Measurements from ENCODE around the gene CAP2.

The CAP2 gene

DNA sequence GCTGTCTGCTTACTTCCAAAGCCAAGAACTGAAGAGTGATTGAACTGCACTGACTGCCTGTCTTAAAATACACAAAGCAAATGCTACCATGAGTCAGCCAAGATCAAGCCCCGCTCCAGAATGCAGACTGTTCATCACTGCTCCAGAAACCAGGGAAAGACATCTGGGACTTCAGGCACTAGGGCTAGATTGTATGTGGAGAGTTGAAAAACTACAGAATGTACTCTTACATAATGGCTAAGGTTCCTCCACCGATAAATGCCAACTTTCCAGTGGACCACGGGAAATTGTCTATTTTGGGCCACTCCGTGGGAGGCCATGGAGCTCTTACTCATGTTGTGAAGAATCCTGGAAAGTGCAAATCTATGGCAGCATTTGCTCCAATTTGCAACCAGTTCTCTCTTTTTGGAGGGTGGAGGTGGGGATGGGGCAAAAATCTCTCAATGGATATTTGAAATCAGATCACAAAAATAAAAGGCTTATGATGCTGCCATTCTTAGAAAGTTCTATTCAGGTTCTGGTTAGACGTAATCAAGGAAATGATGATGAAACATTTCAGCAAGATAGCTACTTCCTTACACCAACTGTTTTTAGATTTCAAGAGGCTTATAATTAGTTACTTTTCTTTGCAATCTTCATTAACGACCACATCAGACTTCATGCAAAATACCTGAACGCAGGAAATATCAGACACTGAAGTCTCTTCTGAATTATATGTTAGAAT, 11.8 kb upstream of the CAP2 start:
- H3K9ac ChIP-seq (ENCODE audit: low read length), result no peak overlapping the region
- no CpG with 5 or more reads among the region's 7 CpGs for WGBS (ENCODE audit: extremely low coverage, insufficient coverage, insufficient read length)
- no peak overlapping the region for H2AFZ ChIP-seq (ENCODE audit: insufficient read depth, low read length, poor library complexity)

GRCh38 chr6:17385660-17386059, 7.7 kb upstream of the CAP2 start:
- no peaks in the 10 kb centered on the region for H3K9me3 ChIP-seq (ENCODE audit: insufficient read depth, low read depth, low read length)
- WGBS (ENCODE audit: extremely low coverage, insufficient coverage, insufficient read length), result no CpG with 5 or more reads among the region's 7 CpGs
- no peaks in the 10 kb centered on the region for H3K79me2 ChIP-seq (ENCODE audit: control insufficient read depth, insufficient read depth, low read length, poor library complexity)
- H4K91ac ChIP-seq (ENCODE audit: low read depth, low read length), result no peak overlapping the region
- H4K12ac ChIP-seq (ENCODE audit: low read depth, low read length), result no peak overlapping the region
- peak; percentile 61 to 90 for DNase-seq
- no peak overlapping the region for H2BK12ac ChIP-seq (ENCODE audit: low read length)
- H2BK120ac ChIP-seq (ENCODE audit: insufficient read depth, low read length, poor library complexity), result no peak overlapping the region
- H3K27ac ChIP-seq (ENCODE audit: low read depth, low read length), result no peak overlapping the region
- no peak overlapping the region for H3K4me2 ChIP-seq (ENCODE audit: low read length)
- no peaks in the 10 kb centered on the region for H3K27me3 ChIP-seq (ENCODE audit: insufficient read depth, low read length)
- peak overlapping the region; percentile 18 for H3K9ac ChIP-seq (ENCODE audit: low read length)
- no peaks in the 10 kb centered on the region for H3K79me1 ChIP-seq (ENCODE audit: low read length)
- H4K8ac ChIP-seq (ENCODE audit: low read depth, low read length), result no peak overlapping the region
- H3K4me3 ChIP-seq (ENCODE audit: low read depth, low read length), result no peak overlapping the region
- H2AFZ ChIP-seq (ENCODE audit: insufficient read depth, low read length, poor library complexity), result no peak overlapping the region
- H2AK5ac ChIP-seq (ENCODE audit: low read length), result no peak overlapping the region
- H2BK5ac ChIP-seq (ENCODE audit: low read depth, low read length, poor library complexity), result no peak overlapping the region
- H3K14ac ChIP-seq (ENCODE audit: low read length), result no peak overlapping the region
- no peak overlapping the region for H3K23ac ChIP-seq (ENCODE audit: low read length)
- H3K36me3 ChIP-seq (ENCODE audit: control insufficient read depth in 1 of 2, insufficient read depth in 2 of 2, low read length in 2 of 2), result no peaks in the 10 kb centered on the region
- no peak overlapping the region for H3K18ac ChIP-seq (ENCODE audit: low read length)
- no peak overlapping the region for H3K4ac ChIP-seq (ENCODE audit: low read depth, low read length)
- peaks cover 0 to 2% of the 10 kb centered on the region in 2 experiments for H3K4me1 ChIP-seq (ENCODE audit: control insufficient read depth in 1 of 2, insufficient read depth in 2 of 2, low read length in 2 of 2)

More for the DNA sequence above, 11.8 kb upstream of the CAP2 start:
- Histone ChIP-seq H3K27me3 (ENCODE audit: insufficient read depth, low read length) (no peaks in the 10 kb centered on the region), H3K27ac (ENCODE audit: low read depth, low read length) (no peak overlapping the region), H4K12ac (ENCODE audit: low read depth, low read length) (no peak overlapping the region), H2BK12ac (ENCODE audit: low read length) (no peak overlapping the region), H3K79me1 (ENCODE audit: low read length) (no peaks in the 10 kb centered on the region), H4K8ac (ENCODE audit: low read depth, low read length) (no peak overlapping the region), H3K23ac (ENCODE audit: low read length) (no peak overlapping the region), H3K79me2 (ENCODE audit: control insufficient read depth, insufficient read depth, low read length, poor library complexity) (no peaks in the 10 kb centered on the region), H2AK5ac (ENCODE audit: low read length) (no peak overlapping the region), H3K18ac (ENCODE audit: low read length) (no peak overlapping the region), H3K9me3 (ENCODE audit: insufficient read depth, low read depth, low read length) (no peaks in the 10 kb centered on the region), H3K4ac (ENCODE audit: low read depth, low read length) (no peak overlapping the region), H3K4me2 (ENCODE audit: low read length) (no peak overlapping the region), H2BK120ac (ENCODE audit: insufficient read depth, low read length, poor library complexity) (no peak overlapping the region), H4K91ac (ENCODE audit: low read depth, low read length) (no peak overlapping the region), H3K4me3 (ENCODE audit: low read depth, low read length) (no peak overlapping the region), H3K36me3 (ENCODE audit: control insufficient read depth in 1 of 2, insufficient read depth in 2 of 2, low read length in 2 of 2) (no peaks in the 10 kb centered on the region), H3K4me1 (ENCODE audit: control insufficient read depth in 1 of 2, insufficient read depth in 2 of 2, low read length in 2 of 2) (peaks cover 0 to 2% of the 10 kb centered on the region in 2 experiments), H2BK5ac (ENCODE audit: low read depth, low read length, poor library complexity) (no peak overlapping the region), H3K14ac (ENCODE audit: low read length) (no peak overlapping the region)
- DNase-seq, result no peak

- H3K79me1 ChIP-seq (ENCODE audit: low read length), result peaks cover 6% of the 10 kb centered on the region
- DNase-seq, result no peak
- H4K91ac ChIP-seq (ENCODE audit: low read depth, low read length), result no peak overlapping the region
- H3K79me2 ChIP-seq (ENCODE audit: control insufficient read depth, insufficient read depth, low read length, poor library complexity), result peaks cover 3% of the 10 kb centered on the region
- no peaks in the 10 kb centered on the region for H3K27me3 ChIP-seq (ENCODE audit: insufficient read depth, low read length)
- no peak overlapping the region for H2AK5ac ChIP-seq (ENCODE audit: low read length)
- no peak overlapping the region for H4K12ac ChIP-seq (ENCODE audit: low read depth, low read length)
- H3K4ac ChIP-seq (ENCODE audit: low read depth, low read length), result no peak overlapping the region
- H2BK12ac ChIP-seq (ENCODE audit: low read length), result no peak overlapping the region
- no peak overlapping the region for H3K14ac ChIP-seq (ENCODE audit: low read length)
- H3K18ac ChIP-seq (ENCODE audit: low read length), result no peak overlapping the region
- no peak overlapping the region for H3K4me2 ChIP-seq (ENCODE audit: low read length)
- H3K23ac ChIP-seq (ENCODE audit: low read length), result no peak overlapping the region
- no peak overlapping the region for H2BK120ac ChIP-seq (ENCODE audit: insufficient read depth, low read length, poor library complexity)
- no CpG with 5 or more reads among the region's 3 CpGs for WGBS (ENCODE audit: extremely low coverage, insufficient coverage, insufficient read length)
- H3K9me3 ChIP-seq (ENCODE audit: insufficient read depth, low read depth, low read length), result no peaks in the 10 kb centered on the region
- no peak overlapping the region for H3K4me3 ChIP-seq (ENCODE audit: low read depth, low read length)
- no peak overlapping the region for H3K9ac ChIP-seq (ENCODE audit: low read length)
- no peak overlapping the region for H2BK5ac ChIP-seq (ENCODE audit: low read depth, low read length, poor library complexity)
- H3K4me1 ChIP-seq (ENCODE audit: control insufficient read depth in 1 of 2, insufficient read depth in 2 of 2, low read length in 2 of 2), result peaks cover 3 to 4% of the 10 kb centered on the region in 2 experiments
- no peak overlapping the region for H4K8ac ChIP-seq (ENCODE audit: low read depth, low read length)
- H3K36me3 ChIP-seq (ENCODE audit: control insufficient read depth in 1 of 2, insufficient read depth in 2 of 2, low read length in 2 of 2), result no peaks in the 10 kb centered on the region
- no peak overlapping the region for H2AFZ ChIP-seq (ENCODE audit: insufficient read depth, low read length, poor library complexity)
- no peak overlapping the region for H3K27ac ChIP-seq (ENCODE audit: low read depth, low read length)
Observed at GRCh38 chr6:17388365-17388764, 5.0 kb upstream of the CAP2 start.

GRCh38 chr6:17389274-17389847, 4.0 kb upstream of the CAP2 start:
- Histone ChIP-seq H3K14ac (ENCODE audit: low read length) (no peak overlapping the region), H3K27ac (ENCODE audit: low read depth, low read length) (no peak overlapping the region), H3K9me3 (ENCODE audit: insufficient read depth, low read depth, low read length) (no peaks in the 10 kb centered on the region), H2BK12ac (ENCODE audit: low read length) (no peak overlapping the region), H3K79me1 (ENCODE audit: low read length) (peaks cover 14% of the 10 kb centered on the region), H4K91ac (ENCODE audit: low read depth, low read length) (no peak overlapping the region), H4K8ac (ENCODE audit: low read depth, low read length) (no peak overlapping the region), H3K9ac (ENCODE audit: low read length) (no peak overlapping the region), H3K18ac (ENCODE audit: low read length) (no peak overlapping the region), H3K23ac (ENCODE audit: low read length) (no peak overlapping the region), H2BK5ac (ENCODE audit: low read depth, low read length, poor library complexity) (no peak overlapping the region), H4K12ac (ENCODE audit: low read depth, low read length) (no peak overlapping the region), H3K4me3 (ENCODE audit: low read depth, low read length) (no peak overlapping the region), H3K4ac (ENCODE audit: low read depth, low read length) (no peak overlapping the region), H3K36me3 (ENCODE audit: control insufficient read depth in 1 of 2, insufficient read depth in 2 of 2, low read length in 2 of 2) (no peaks in the 10 kb centered on the region), H2AK5ac (ENCODE audit: low read length) (no peak overlapping the region), H3K4me2 (ENCODE audit: low read length) (no peak overlapping the region), H3K27me3 (ENCODE audit: insufficient read depth, low read length) (no peaks in the 10 kb centered on the region), H2AFZ (ENCODE audit: insufficient read depth, low read length, poor library complexity) (no peak overlapping the region), H3K4me1 (ENCODE audit: control insufficient read depth in 1 of 2, insufficient read depth in 2 of 2, low read length in 2 of 2) (peaks cover 3 to 4% of the 10 kb centered on the region in 2 experiments), H3K79me2 (ENCODE audit: control insufficient read depth, insufficient read depth, low read length, poor library complexity) (peaks cover 8% of the 10 kb centered on the region), H2BK120ac (ENCODE audit: insufficient read depth, low read length, poor library complexity) (no peak overlapping the region)
- peak; percentile 81 to 94 for DNase-seq
- WGBS (ENCODE audit: extremely low coverage, insufficient coverage, insufficient read length), result no CpG with 5 or more reads among the region's 4 CpGs

Data from trophoblast cell (in vitro differentiated cells and primary cell).